ENCODE data around the gene PRKN.

PRKN gene

DNA sequence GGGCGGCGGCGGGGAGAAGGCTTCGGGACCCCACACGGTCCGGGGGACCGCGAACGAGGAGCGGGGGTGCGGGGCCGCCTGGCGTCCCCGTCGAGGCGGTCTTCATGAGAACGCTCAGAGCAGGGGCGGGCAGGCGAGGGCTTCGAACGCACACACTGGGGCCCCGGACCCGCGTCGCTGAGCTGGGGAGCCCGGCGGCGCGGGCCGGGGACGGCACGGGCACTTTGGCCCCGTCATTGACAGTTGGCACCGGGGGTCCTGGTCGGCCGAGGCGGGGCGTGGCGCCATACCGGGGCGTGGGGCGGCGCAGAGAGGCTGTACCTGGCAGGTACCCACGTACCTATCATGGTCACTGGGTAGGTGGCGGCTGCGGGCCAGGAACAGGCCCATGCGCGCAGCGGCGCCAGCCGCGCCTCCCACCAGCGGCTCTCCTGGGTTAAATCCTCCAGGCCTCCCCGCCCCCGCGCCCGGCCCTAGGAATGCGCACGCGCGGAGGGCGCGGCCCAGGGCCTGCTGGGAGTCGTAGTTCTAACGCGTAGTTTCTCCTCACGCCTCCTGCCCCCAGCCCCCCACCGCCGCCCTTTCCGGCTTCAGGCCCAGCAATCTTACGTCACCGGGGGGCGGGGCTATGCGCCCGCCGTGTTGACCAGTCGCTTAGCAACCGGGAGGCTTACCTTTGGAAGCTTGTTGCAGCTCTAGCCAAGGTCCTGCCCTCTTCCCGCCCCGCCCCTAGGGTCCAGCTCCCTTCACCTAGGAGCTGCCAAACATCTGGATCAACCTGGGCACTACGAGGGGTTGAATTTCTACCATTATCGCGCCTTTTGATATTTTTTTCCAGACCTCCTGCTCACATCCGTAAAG lies at the start of gene PRKN, which contains the start of gene PACRG:
TSS of gene PRKN (minus strand) at position 445 of the 861 bp plus-strand sequence.
TSS of gene PACRG (plus strand) at position 653 of the 861 bp plus-strand sequence.
- peak; percentile 99 for DNase-seq (ENCODE audit: extremely low spot score)
- ChIA-PET CTCF (no interaction called here), POLR2A (no interaction called here)
- TF ChIP-seq CTBP1 (IDR thresholded peaks at IDR 0.05; ENCODE audit: borderline replicate concordance) (no peak), TARDBP (IDR thresholded peaks at IDR 0.05) (no peak), FOXA1 (IDR thresholded peaks at IDR 0.05) (no peak), ARNT (IDR thresholded peaks at IDR 0.05) (no peak), HDGF (IDR thresholded peaks at IDR 0.05; ENCODE audit: borderline replicate concordance) (no peak), LEF1 (IDR thresholded peaks at IDR 0.05; ENCODE audit: borderline replicate concordance) (no peak), ELF4 (IDR thresholded peaks at IDR 0.05) (no peak), L3MBTL2 (conservative IDR thresholded peaks at IDR 0.05) (no peak; the same call in 1 of the 2 replicates), BHLHE40 (IDR thresholded peaks at IDR 0.05; ENCODE audit: borderline replicate concordance) (no peak), FOXM1 (IDR thresholded peaks at IDR 0.05; ENCODE audit: borderline replicate concordance) (no peak; the same call in 1 of the 2 replicates), ZNF384 (IDR thresholded peaks at IDR 0.05) (no peak), NFRKB (IDR thresholded peaks at IDR 0.05) (no peak), SUZ12 (IDR thresholded peaks at IDR 0.05) (no peak), FOXK2 (IDR thresholded peaks at IDR 0.05) (no peak), PKNOX1 (IDR thresholded peaks at IDR 0.05) (no peak), SP1 (IDR thresholded peaks at IDR 0.05) (no peak)

- ChIA-PET POLR2A (no interaction called here), CTCF (no interaction called here)
- DNase-seq (ENCODE audit: extremely low spot score), result no peak
- TF ChIP-seq SUZ12 (IDR thresholded peaks at IDR 0.05) (no peak), L3MBTL2 (conservative IDR thresholded peaks at IDR 0.05) (no peak), LEF1 (IDR thresholded peaks at IDR 0.05; ENCODE audit: borderline replicate concordance) (no peak), ELF4 (IDR thresholded peaks at IDR 0.05) (no peak), FOXA1 (IDR thresholded peaks at IDR 0.05) (no peak), CTBP1 (IDR thresholded peaks at IDR 0.05; ENCODE audit: borderline replicate concordance) (no peak), FOXK2 (IDR thresholded peaks at IDR 0.05) (no peak), PKNOX1 (IDR thresholded peaks at IDR 0.05) (no peak), HDGF (IDR thresholded peaks at IDR 0.05; ENCODE audit: borderline replicate concordance) (no peak), BHLHE40 (IDR thresholded peaks at IDR 0.05; ENCODE audit: borderline replicate concordance) (no peak), TARDBP (IDR thresholded peaks at IDR 0.05) (no peak), ARNT (IDR thresholded peaks at IDR 0.05) (no peak)
Measured at GRCh38 chr6:162777091-162777490, 49.5 kb upstream of the PRKN start.

- no peak for TF ChIP-seq CTBP1 (IDR thresholded peaks at IDR 0.05; ENCODE audit: borderline replicate concordance)
- no peak for TF ChIP-seq ZNF384 (IDR thresholded peaks at IDR 0.05)
- TF ChIP-seq FOXK2 (IDR thresholded peaks at IDR 0.05), result no peak
- no peak for TF ChIP-seq L3MBTL2 (conservative IDR thresholded peaks at IDR 0.05)
- TF ChIP-seq SUZ12 (IDR thresholded peaks at IDR 0.05), result no peak
- TF ChIP-seq ARNT (IDR thresholded peaks at IDR 0.05), result no peak
- TF ChIP-seq ELF4 (IDR thresholded peaks at IDR 0.05), result no peak
- TF ChIP-seq FOXM1 (IDR thresholded peaks at IDR 0.05; ENCODE audit: borderline replicate concordance), result no peak
- no peak for TF ChIP-seq TARDBP (IDR thresholded peaks at IDR 0.05)
- TF ChIP-seq FOXA1 (IDR thresholded peaks at IDR 0.05), result no peak
- no peak for TF ChIP-seq SP1 (IDR thresholded peaks at IDR 0.05)
- TF ChIP-seq PKNOX1 (IDR thresholded peaks at IDR 0.05), result no peak
- no peak for TF ChIP-seq LEF1 (IDR thresholded peaks at IDR 0.05; ENCODE audit: borderline replicate concordance)
- TF ChIP-seq HDGF (IDR thresholded peaks at IDR 0.05; ENCODE audit: borderline replicate concordance), result no peak
- no peak for TF ChIP-seq NFRKB (IDR thresholded peaks at IDR 0.05)
- TF ChIP-seq BHLHE40 (IDR thresholded peaks at IDR 0.05; ENCODE audit: borderline replicate concordance), result no peak
- no peak for DNase-seq (ENCODE audit: extremely low spot score)
- CTCF ChIA-PET, result no interaction called here
- POLR2A ChIA-PET, result no interaction called here
Measured at GRCh38 chr6:162773996-162774395, 46.4 kb upstream of the PRKN start.

- no peak for TF ChIP-seq ARNT (IDR thresholded peaks at IDR 0.05)
- TF ChIP-seq FOXM1 (IDR thresholded peaks at IDR 0.05; ENCODE audit: borderline replicate concordance), result no peak
- TF ChIP-seq HDGF (IDR thresholded peaks at IDR 0.05; ENCODE audit: borderline replicate concordance), result no peak
- TF ChIP-seq LEF1 (IDR thresholded peaks at IDR 0.05; ENCODE audit: borderline replicate concordance), result no peak
- no peak for TF ChIP-seq ZNF384 (IDR thresholded peaks at IDR 0.05)
- no peak for TF ChIP-seq PKNOX1 (IDR thresholded peaks at IDR 0.05)
- no peak for TF ChIP-seq BHLHE40 (IDR thresholded peaks at IDR 0.05; ENCODE audit: borderline replicate concordance)
- no peak for TF ChIP-seq ELF4 (IDR thresholded peaks at IDR 0.05)
- no peak for TF ChIP-seq TARDBP (IDR thresholded peaks at IDR 0.05)
- no peak for TF ChIP-seq CTBP1 (IDR thresholded peaks at IDR 0.05; ENCODE audit: borderline replicate concordance)
- ChIA-PET CTCF (no interaction called here), POLR2A (no interaction called here)
- no peak for DNase-seq (ENCODE audit: extremely low spot score)
Measured at GRCh38 chr6:162772466-162772865, 44.9 kb upstream of the PRKN start.

- no peak for DNase-seq (ENCODE audit: extremely low spot score)
- POLR2A ChIA-PET, result no interaction called here
Measured at GRCh38 chr6:162770955-162771354, 43.4 kb upstream of the PRKN start.

More at GRCh38 chr6:162770955-162771354, 43.4 kb upstream of the PRKN start:
- no peak for TF ChIP-seq ELF4 (IDR thresholded peaks at IDR 0.05)
- no peak for TF ChIP-seq LEF1 (IDR thresholded peaks at IDR 0.05; ENCODE audit: borderline replicate concordance)
- no peak for TF ChIP-seq SP1 (IDR thresholded peaks at IDR 0.05)
- no peak for TF ChIP-seq PKNOX1 (IDR thresholded peaks at IDR 0.05)
- TF ChIP-seq NFRKB (IDR thresholded peaks at IDR 0.05), result no peak
- no peak for TF ChIP-seq L3MBTL2 (conservative IDR thresholded peaks at IDR 0.05)
- TF ChIP-seq TARDBP (IDR thresholded peaks at IDR 0.05), result no peak
- no peak for TF ChIP-seq ZNF384 (IDR thresholded peaks at IDR 0.05)
- no peak for TF ChIP-seq FOXK2 (IDR thresholded peaks at IDR 0.05)
- no peak for TF ChIP-seq FOXA1 (IDR thresholded peaks at IDR 0.05)
- TF ChIP-seq HDGF (IDR thresholded peaks at IDR 0.05; ENCODE audit: borderline replicate concordance), result no peak
- TF ChIP-seq SUZ12 (IDR thresholded peaks at IDR 0.05), result no peak
- CTCF ChIA-PET, result no interaction called here

All from HEK293T (cell line).